Mucosa of gallbladder (tissue), 1 donor: ENCODE results near the gene KCTD1. TPM values are rescaled to one million over a fixed set of nuclear protein-coding genes. Genes with fewer than 3 reads are reported as not detected.

Source experiments
- DNase-seq: peaks from one replicate; pipeline ENCODE4 v3.0.0-alpha.2; 2020; ENCODE audit warnings: low spot score
- total RNA-seq: library from RNA; stranded (reverse); gene quantifications from one replicate; pipeline ENCODE4 v1.2.1, GENCODE V29; 2021
- donor health status: DM: no; HTN: no; CAD: no.

KCTD1 gene
- total RNA-seq, 1 donor from 2014 or later: 21.4 TPM

DNA sequence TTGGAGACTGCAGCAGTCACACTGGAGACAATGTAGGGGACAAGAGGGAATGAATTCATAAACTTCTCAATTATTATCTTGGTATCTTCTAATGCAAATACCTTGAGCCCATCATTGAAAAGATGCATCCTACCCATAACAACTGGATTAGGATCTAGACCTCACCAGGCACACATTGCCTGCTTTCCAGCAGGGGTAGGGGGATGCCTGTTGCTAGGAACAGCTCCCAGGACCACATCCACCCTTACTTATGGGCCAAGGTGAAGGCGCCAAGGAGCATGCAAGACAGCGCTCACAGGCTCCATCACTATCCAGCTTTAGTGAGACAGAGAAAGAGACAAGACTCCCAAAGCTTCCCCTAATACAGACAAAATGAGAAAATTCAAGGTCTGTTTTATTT, 24.4 kb downstream of the KCTD1 start:
- DNase-seq: no peak

DNA sequence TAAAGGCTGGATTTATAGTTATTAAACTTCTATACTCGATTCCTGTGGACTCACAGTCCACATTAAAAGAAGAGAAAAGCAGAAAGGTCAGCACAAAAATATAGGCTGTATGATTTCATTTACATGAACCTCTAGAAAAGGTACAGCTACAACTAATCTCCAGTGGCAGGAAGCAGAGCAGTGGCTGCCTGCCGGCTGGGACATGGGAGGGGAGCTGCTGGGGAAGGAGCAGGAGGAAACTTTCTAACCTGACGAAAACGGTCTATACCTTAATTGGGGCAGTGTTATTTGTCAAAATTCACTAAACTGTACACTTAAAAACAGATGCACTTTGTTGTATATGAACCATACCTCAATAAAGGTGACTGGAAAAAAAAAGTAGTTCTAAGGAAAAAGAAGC, 26.7 kb downstream of the KCTD1 start:
- no peak for DNase-seq

DNA sequence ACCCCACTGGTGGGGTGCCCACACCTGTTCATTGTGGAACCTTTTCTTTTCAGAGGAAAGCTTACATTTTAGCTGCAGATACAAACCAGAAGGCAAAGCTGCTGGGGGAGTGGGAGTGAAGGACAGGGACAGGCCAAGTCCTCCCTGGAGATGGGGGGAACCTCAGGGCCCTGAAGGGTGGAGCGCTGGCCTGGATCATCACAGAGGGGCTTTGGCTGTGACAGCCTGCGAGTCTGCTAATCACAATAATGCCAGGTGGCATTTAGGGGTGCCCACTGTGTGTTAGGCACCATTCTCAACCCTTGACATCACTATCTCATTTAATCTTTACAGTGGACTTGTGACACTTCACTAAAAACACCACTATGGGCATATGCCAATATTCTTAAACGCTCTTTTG, 27.4 kb downstream of the KCTD1 start:
- no peak for DNase-seq

DNA sequence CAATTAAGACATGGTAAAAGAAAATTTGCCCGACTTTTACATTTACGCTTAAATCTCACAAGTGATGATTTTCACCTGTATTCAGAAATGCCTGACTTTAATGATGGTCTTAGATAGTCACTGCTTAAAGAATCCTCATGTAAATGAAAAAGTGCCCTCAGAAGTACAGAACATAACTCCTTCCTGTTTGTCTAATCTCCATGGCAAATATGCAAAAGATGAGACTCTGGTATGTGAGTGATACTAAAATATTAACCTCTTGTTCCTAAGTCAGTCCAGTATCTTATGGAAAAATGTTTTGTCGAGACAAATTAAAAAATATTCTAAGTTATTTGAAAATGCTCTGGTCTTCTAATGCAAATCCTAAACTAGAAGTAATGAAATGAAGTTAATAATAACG, 29.2 kb downstream of the KCTD1 start:
- DNase-seq: no peak

DNA sequence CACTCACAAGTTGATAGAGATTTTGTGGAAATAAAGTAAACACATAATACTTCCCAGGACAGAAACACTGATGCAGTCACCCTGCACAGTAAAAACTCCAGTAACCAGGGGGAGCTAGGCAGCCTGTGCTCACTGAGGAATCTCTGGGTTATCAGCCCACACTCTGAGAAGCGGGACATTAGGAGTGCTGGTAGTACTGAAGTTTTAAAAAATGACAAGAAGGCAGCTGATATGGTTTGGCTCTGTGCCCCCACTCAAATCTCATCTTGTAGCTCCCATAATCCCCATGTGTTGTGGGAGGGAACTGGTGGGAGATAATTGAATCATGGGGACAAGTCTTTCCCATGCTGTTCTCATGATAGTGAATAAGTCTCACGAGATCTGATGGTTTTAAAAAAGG, 31.4 kb downstream of the KCTD1 start:
- no peak for DNase-seq

DNA sequence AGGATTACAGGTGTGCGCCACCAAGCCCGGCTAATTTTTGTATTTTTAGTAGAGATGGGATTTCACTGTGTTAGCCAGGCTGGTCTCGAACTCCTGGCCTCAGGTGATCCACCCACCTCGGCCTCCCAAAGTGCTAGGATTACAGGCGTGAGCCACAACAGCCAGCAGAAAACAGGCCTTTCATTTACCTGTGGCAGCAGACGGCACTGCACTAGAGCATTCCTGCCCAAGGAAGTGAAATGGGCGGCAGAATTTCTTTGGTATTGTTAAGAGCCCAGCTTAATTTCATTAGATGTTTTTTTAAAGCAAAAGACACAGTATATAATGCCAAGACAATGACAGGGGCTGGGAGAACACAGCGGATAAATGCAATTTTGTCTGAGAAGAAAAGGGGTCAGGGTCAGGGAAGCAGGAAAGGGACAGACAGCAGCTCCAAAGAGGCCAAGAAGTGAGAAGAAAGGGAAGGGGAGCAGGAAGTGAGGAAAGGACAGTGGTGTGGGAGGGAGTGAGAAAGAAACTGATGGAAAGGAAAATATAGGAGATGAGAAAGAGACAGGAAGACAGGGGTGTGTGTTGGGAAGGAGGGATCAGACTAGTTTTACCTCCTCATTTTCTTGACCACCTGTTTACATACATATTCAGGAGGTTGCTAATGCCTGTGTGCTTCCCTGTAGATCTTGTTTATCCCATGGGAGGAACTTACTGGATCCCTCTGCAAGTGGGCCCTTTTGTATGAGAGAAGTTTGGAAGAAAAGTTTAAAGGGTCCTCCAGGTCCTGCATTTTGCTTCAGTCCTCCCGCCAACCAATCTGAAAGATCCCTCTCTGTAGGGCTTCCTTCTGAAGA, 32.5 kb downstream of the KCTD1 start:
- no peak for DNase-seq

DNA sequence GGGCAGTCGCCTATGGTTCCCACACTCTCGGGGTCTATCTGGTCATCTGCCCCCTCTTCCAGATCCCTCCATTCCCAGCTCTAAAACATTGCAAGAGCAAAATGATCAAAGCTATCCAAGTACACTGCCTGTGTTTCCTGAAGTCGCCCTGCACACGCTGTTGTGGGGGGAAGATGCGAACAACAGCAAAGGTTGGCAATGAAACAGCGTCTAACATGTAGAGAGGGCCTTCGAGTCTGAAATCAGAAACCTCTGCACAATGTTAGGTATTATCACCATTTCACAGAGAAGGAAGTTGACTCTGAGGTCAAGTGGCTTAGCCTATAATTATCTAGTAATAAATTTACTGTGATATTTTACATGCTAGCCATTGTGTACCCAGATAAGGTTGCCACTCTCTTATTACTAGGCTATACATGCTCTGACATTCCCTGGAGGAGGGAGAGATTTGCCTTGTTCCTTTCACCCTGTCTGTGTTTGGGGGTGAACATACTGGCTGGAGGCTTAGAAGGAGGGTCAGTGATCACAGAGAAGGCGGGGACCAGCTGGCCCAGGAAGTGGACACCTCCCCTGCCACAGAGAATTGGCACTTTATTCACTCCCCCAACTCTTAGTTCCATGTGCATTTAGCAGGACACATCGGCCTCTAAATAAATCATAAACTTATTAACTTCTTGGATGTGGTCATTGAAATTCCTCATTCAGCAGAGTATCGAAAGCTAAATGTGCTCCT, 36.8 kb downstream of the KCTD1 start:
- no peak for DNase-seq

DNA sequence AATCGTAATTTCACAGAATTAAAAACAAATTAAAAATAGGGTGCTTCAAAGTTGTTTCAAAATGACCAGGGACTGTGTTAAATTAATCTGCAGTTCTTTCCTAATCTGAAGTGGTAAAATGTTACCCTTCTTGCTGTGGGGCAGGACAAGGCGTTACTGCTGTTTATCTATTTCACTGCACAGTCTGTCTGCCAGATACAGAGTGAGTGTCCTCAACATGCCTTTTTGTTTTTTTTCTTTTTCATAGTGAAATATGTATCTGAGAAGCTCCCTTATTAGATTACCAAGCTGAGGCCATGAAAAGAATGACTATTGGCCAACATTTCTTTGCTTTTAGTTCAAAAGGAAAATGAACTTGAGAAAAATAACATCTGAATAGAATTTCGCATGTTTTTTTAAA, 38.0 kb downstream of the KCTD1 start:
- no peak for DNase-seq

DNA sequence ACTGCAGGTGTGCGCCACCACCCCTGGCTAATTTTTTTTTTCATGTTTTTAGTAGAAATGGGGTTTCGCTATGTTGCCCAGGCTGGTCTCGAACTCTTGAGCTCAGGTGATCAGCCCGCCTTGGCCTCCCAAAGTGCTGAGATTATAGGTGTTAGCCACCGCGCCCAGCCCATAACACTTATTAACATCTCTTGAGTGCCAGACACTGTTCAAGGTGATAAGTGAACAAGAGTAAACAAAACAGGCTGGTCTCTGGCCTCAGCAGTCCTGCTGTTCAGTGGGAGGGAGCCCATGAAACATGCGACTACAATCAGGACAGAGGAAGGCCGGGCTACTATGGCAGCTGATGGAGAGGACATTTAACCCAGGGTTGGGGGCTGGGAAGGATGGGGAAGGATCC, 42.3 kb downstream of the KCTD1 start:
- DNase-seq: no peak

DNA sequence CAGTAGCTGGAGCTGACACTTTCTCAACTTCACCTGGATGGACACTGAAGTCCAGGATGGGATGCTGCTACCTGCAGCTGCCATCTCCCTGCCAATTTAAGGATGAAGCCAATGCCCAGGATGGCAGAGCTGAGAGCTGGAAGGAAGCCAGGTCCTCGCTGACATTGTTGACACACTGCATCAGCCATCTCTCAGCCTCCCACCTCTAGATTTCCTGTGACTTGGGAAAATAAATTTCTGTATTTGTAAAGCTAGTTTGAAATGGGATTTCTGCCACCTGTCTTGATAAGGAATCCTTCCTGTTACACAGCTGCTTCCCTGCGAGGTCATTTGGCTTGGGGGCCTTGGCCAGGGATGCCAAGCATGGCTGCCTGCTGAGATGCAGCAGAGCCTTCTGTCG, 43.5 kb downstream of the KCTD1 start:
- DNase-seq: no peak

DNA sequence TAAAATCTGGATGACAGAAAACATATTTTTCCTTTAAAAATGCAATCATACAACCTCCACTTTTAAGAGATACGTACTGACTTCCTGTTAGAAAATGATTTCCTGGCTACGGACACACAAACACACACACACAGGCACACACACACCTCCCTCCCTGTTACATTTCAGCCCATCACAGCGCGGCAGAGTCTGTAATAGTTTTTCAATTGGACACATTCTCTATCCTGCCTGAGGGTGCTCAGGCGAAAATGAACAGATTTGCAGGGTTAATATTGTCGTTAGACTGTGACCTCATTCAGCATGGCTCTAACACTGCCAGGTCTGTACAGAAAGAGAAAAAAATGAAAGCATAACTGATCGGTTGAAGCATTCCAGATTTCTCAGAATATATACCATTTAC, 45.0 kb downstream of the KCTD1 start:
- no peak for DNase-seq

DNA sequence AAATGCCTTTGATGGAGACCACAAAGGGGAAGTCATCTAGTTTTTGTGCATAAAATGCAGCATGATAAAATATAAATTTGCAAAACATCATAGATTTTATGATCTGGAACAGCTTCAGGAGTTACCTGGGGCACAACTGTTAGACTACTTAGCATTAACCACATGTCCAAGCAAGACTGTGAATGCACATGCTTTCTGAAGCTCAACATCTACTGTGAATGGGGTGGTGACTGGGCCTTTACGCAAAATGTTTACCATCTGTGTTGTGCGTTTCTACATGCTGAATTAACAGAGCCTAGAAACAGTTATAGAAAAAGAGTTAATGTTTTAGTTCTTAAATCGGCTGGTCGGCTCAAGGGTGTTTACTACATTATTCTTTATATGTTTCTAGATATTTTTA, 45.5 kb downstream of the KCTD1 start:
- DNase-seq: no peak

DNA sequence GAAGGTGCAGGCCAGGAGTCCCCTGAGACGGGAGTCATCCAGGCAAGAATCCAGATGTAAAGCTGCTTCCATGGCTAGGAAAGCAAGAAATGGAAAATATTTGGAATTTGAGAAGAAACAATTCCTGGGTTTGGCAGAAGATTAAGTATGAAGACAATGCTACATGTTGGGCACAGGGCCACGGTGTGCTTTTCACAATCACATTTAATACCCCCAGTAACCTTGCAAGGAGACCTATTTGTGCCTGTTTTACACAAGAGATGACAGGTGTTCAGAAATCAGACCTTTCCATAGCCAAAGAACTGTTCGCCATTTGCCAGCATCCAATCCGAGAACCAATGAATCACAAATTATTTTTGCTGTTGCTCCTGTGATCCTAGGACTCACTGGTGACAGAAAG, 50.5 kb downstream of the KCTD1 start:
- no peak for DNase-seq

DNA sequence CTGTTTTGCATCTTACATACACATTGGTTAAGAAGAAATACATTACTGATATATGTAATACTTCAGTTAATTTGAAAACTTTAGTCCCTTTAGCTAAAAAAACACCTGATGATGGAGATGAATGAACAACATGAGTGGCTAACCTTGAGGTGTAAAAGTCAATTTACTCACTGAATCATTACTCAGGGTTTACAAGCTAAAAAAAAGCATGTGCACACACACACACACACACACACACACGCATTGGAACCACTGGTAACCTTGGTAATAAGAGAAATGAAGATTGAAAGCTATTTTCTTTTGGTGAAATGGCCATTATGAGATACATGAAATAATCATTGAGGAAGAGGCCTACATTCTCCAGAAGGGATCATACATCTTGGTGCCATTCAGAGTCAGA, 51.8 kb downstream of the KCTD1 start:
- no peak for DNase-seq

DNA sequence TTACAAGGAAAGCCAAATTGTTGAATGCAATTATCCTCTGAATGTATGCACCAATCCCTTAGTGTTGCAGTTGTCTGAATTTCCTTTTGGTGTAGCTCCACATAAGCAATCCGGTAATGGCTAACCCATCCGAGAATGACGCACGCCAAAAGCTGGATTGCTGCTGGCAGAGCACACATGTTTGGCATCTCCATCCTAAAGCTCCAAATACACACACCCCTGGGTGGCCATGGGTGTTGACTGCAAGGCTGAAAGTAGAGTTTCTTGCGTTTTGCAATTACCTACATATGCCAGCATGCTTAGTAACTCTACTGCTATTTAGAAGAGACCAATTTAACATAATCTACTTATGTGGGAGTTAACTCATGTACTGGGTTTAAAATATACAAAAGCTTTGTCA, 53.1 kb downstream of the KCTD1 start:
- no peak for DNase-seq

DNA sequence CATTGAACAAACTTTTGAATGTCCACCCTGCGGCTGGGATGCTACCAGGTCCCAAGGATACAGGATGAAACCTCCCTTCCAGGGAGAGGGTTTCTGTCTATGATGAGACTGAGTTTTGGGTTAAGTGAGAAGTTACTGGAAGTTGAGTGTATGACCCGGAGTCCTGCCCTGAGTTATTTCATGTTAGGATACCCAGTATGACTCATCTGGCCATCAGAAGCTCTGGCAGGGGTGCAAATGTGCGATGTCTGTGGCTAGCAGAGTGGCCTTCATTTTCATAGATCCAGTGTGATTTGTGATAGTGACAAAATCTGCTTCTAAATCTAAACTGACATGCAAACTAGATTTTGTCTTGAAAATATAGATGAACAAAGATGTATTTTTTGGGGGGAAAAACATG, 55.3 kb downstream of the KCTD1 start:
- DNase-seq: no peak

DNA sequence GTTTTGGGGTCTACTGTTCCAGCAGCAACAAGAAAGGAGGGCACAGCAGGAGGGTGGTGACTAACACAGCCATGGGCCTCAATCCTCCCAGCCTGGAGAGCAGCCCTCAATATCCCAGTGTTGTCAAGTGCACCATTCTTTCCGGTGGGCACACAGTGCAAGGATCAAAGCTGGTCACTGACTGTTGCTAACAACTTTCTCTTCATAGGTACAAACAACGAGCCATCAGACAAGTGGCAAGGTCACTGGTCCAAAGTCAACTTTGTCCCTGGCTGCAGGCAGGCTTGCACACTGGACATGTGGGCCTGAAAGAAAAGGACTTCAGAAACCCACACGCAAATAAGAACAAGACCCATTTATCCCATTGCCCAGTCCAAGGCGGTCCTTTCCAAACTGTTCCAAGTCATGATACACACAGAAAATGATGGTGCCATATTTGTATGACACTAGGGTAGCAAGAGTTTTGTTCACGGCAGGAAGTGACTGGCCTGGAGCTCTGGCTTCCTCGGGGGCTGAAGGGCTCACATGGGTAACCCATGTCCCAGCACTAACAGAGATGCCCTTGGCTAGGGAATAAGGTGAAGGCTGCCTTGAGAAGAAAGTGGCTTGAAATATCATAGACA, 57.0 kb downstream of the KCTD1 start:
- no peak for DNase-seq

DNA sequence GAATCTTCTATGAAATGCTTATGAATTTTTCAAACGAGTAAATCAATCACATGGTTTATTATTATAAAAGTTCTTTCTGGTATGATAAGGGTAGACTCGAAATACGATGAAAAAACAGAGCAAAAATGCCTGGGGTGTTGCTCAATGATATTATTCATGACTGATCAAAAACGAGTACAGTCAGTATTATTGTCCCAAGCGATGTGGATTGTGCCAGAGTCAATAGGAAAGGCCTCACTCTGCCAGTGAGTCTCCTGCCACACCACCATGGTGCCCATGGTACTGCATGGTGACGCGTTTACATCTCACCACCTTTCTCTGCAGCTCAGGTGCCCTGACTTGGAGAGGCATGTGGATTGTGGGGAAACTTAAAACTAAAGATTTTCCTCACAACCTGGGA, 58.5 kb downstream of the KCTD1 start:
- no peak for DNase-seq

DNA sequence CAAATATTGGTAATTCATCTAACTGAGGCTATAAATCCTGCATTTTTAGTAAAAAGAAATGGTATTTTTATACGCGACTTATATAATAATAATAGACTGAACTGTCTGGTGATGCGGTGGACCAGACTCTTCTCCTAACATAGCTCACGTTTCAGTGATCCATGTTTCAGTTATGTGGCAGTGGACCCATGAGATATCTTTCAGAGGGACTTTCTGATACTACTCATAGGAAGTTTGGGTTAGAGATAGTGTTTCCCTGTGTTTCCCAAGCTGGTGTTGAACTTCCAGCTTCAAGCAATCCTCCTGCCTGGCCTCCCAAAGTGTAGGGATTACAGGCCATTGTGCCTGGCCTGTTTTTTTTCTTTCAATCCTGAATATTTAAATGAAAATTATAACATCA, 59.2 kb downstream of the KCTD1 start:
- DNase-seq: no peak

DNA sequence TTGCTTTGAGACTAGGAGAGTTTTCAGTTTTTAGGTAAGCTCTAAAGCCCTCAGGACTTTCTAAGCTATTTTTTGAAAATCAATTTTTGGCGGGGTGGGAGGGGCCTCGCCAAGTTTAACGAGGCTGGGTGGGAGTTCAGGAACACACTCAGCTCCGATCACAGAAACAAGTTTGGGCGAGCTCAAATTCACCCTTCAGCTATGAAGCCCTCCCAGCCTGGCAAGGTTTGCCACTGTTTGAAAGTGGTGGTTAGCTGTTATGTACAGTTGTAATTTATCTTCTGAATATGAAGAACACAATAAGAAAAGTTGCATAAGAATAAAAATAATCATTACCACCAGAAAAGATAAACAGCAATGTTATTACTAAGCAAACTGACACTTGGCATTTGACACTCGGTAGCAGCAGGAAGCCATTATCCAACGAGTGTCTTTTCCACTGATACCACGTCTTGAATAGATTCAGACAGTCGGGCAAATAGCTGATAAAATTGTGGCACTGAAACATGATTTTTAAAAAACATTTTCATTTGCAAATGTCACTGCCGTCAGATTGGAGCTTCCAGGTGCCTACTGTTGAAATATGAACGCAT, 59.8 kb downstream of the KCTD1 start:
- no peak for DNase-seq

DNA sequence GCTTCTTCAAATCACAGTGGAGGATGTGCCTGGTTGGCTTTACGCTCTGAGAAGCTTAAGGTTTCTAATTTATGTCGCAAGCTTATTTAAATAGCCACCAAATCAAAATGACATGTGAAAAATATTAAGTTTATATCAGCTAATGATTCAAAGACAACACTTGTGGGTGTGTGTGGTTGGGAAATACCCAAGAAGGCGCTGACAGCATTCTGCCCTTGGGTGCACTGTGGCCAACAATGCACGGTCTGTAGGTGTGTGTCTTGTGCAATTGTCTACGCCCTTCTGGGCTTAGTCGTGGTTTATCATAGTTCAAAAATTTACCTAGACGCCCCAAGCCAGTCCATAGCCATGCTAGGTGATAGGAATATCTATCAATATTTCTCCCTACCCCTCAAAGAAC, 60.9 kb downstream of the KCTD1 start:
- peak; percentile 56 for DNase-seq

DNA sequence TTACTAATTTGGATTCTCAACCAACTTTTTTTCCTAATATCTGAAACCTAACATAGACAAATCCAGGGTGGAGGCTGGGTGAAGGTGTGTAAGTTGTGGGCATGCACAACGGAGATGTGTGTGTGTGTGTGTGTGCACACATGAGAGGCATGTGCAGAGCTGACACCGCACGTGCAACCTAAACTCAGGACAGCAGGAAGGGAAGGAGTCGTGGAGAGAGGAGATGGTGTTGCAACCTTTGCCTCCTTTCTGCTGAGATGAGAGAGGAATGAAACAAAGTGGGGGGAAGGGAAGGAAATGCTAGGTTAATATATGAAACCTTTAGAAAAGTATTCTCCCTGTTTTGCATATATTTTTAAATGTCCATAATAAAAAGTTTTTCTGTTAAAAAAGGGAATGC, 64.7 kb downstream of the KCTD1 start:
- no peak for DNase-seq

DNA sequence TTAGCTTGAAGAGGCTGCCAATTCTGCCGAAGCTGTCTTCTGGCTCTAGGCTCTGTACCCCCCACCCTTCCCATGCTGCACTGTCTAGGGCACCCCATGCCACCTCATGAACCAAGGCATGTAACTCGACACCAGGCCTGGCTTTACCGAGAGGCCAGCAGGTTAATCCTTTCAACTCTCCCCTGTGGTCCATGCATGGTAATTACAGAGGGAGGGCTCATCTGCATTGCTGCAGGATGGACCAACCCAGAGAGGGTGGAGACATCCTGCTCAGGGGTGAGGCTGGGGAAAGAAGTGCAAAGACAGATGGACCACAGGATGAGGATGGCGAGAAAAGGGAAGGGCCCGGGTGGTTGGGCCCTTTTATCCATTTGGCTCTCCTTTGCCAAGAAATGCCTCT, 65.8 kb downstream of the KCTD1 start:
- no peak for DNase-seq
